Lung (tissue), 12 donors: ENCODE results near the gene SLC11A1. TPM values are rescaled to one million over a fixed set of nuclear protein-coding genes. Genes with fewer than 3 reads are reported as not detected.

Experiments used
- ATAC-seq: fragments of 200-7000 bp; cut with Tn5 transposase; one replicate; pipeline ENCODE4 v1.9.1; 2020; ENCODE audit warnings: moderate number of reproducible peaks; ENCODE audit not compliant: insufficient read depth, low FRiP score
- DNase-seq, 3 donors: peaks; one replicate each; pipeline ENCODE4 v3.0.0-alpha.2; 2013 to 2017
- H3K27ac ChIP-seq, 2 donors: one replicate each; pipeline ENCODE4 v1.5.1; 2013; ENCODE audit warnings: mild to moderate bottlenecking in 2 of 2, moderate library complexity in 2 of 2, control low read depth in 1 of 2, inconsistent platforms in 1 of 2, low read depth in 1 of 2, low read length in 1 of 2
- H3K27me3 ChIP-seq, 3 donors: one replicate each; pipeline ENCODE4 v1.5.1; 2013; ENCODE audit warnings: low read length in 2 of 3; ENCODE audit not compliant: control insufficient read depth in 3 of 3, insufficient read depth in 3 of 3
- H3K36me3 ChIP-seq, 4 donors: one replicate each; pipeline ENCODE4 v1.5.1; 2013; ENCODE audit warnings: low read length in 4 of 4, mild to moderate bottlenecking in 1 of 4, moderate library complexity in 1 of 4; ENCODE audit not compliant: control insufficient read depth in 4 of 4, insufficient read depth in 4 of 4
- H3K4me1 ChIP-seq, 5 donors: one replicate each; pipeline ENCODE4 v1.5.1; 2013; ENCODE audit warnings: low read length in 5 of 5, mild to moderate bottlenecking in 2 of 5, moderate library complexity in 1 of 5; ENCODE audit not compliant: control insufficient read depth in 5 of 5, insufficient read depth in 5 of 5
- H3K4me3 ChIP-seq: one replicate; pipeline ENCODE4 v1.5.1; 2013; ENCODE audit warnings: mild to moderate bottlenecking, control low read depth, moderate library complexity
- H3K9ac ChIP-seq, 2 donors: one replicate each; pipeline ENCODE4 v1.5.1; 2013; ENCODE audit warnings: low read length in 2 of 2, control low read depth in 1 of 2; ENCODE audit not compliant: insufficient read depth in 1 of 2
- H3K9me3 ChIP-seq, 4 donors: one replicate each; pipeline ENCODE4 v1.5.1; 2013; ENCODE audit warnings: low read length in 3 of 4, mild to moderate bottlenecking in 1 of 4, moderate library complexity in 1 of 4; ENCODE audit not compliant: control insufficient read depth in 4 of 4, insufficient read depth in 3 of 4
- CTCF ChIP-seq: IDR thresholded peaks from 2 replicates; pipeline ENCODE4 v1.5.1; 2012; ENCODE audit warnings: mild to moderate bottlenecking; ENCODE audit errors: control extremely low read depth, extremely low read depth
- WGBS, 2 donors: extraction: QIAGEN DNeasy Blood & Tissue Kit; methylation state at CpG; one replicate each; pipeline ENCODE4 v1.1.7; 2013; 5-methylcytosine and 5-hydroxymethylcytosine counted together
- polyA plus RNA-seq, 2 donors: library from polyadenylated mRNA; stranded (reverse); fragments of 200-250 nt; gene quantifications; one replicate each; pipeline ENCODE4 v1.2.1, GENCODE V29; 2013
- total RNA-seq, 2 donors: library from RNA; depleted of rRNA in 1 of 2; stranded (reverse); fragments of >200 nt in 1 of 2; gene quantifications; one replicate each; pipeline ENCODE4 v1.2.1, GENCODE V29; 2014 to 2021
- donor health status: control.
- donor health status: control.
- donor health status: Bipolar disorder and iron deficiency.
- donor health status: healthy.
- donor health status: DM: yes; HTN: yes; CAD: no.

The SLC11A1 gene
- total and polyA plus RNA-seq, 4 donors: 57.6 to 359 (median 234) TPM

- H3K27ac ChIP-seq: peak overlapping the region in 1 of 2 donors; percentile 47
- TF ChIP-seq CTCF: no peak
- WGBS, 2 donors: 66 to 81% methylated on average over 20 of the region's 20 CpGs
- no peaks in the 10 kb centered on the region for H3K9me3 ChIP-seq
- DNase-seq: no peak
- H3K4me1 ChIP-seq: peaks cover 0 to 11% (median 0%) of the 10 kb centered on the region in 5 donors
- H3K9ac ChIP-seq: no peak overlapping the region
- H3K27me3 ChIP-seq: no peaks in the 10 kb centered on the region
- no peaks in the 10 kb centered on the region for H3K36me3 ChIP-seq
- no peak overlapping the region for H3K4me3 ChIP-seq
- no peak for ATAC-seq
Measured at GRCh38 chr2:218354850-218355443, 27.1 kb upstream of the SLC11A1 start.

GRCh38 chr2:218357236-218358177 is 24.6 kb upstream of the SLC11A1 start:
- ATAC-seq (no peak), DNase-seq (no peak)
- no peak for TF ChIP-seq CTCF
- Histone ChIP-seq H3K4me1 (peaks cover 0 to 11% (median 0%) of the 10 kb centered on the region in 5 donors), H3K36me3 (no peaks in the 10 kb centered on the region), H3K27me3 (no peaks in the 10 kb centered on the region), H3K9me3 (no peaks in the 10 kb centered on the region), H3K27ac (peak overlapping the region in 1 of 2 donors; percentile 5), H3K4me3 (no peak overlapping the region), H3K9ac (peak overlapping the region in 1 of 2 donors; percentile 13)
- 69 to 77% methylated on average over 17 of the region's 17 CpGs for WGBS, 2 donors

- Histone ChIP-seq H3K4me1 (peaks cover 0 to 11% (median 0%) of the 10 kb centered on the region in 5 donors), H3K27me3 (no peaks in the 10 kb centered on the region), H3K36me3 (no peaks in the 10 kb centered on the region), H3K9ac (no peak overlapping the region), H3K4me3 (no peak overlapping the region), H3K9me3 (no peaks in the 10 kb centered on the region), H3K27ac (no peak overlapping the region)
- ATAC-seq (peak; percentile 39), DNase-seq (no peak)
- WGBS, 2 donors: 61 to 85% methylated on average over 4 of the region's 4 CpGs
- TF ChIP-seq CTCF: no peak
Measured at GRCh38 chr2:218360453-218360852, 21.6 kb upstream of the SLC11A1 start.
